Measurements from ENCODE around the gene BRD1. TPM values are rescaled to one million over a fixed set of nuclear protein-coding genes. Genes with fewer than 3 reads are reported as not detected.

Gene BRD1
- total RNA-seq, 1 experiment from 2014 or later: 31.3 TPM

DNA sequence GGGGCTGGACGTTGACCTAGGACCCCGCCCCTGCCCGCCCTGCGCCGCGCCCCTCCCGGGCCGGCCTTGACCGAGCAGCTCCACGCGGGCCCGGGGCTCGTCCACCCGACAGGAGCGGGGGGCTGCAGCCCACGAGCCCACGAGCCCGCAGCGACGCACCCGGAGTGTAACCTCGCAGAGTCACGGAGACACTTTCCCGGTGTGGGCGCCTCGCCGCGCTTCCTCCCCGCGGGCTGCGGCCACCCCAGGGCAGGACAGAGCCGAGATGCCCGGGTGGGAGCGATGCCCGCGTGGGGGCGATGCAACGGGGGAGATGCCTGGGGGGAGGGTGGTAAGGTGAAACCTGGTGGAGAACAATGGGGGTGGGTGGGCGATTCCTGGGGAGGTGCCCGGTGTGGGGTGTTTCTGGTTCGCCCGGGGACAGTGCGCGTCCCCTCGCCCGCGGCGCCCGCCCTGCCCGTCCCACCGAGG is 21.1 kb upstream of the BRD1 start:
- Histone ChIP-seq H4K20me1 (ENCODE audit: insufficient read depth) (no peaks in the 10 kb centered on the region), H3K27me3 (ENCODE audit: insufficient read depth, low read length) (no peaks in the 10 kb centered on the region), H2AFZ (ENCODE audit: low read depth, low read length, poor library complexity, severe bottlenecking) (no peak overlapping the region), H3K79me2 (ENCODE audit: insufficient read depth, low read length) (no peaks in the 10 kb centered on the region), H3K9me3 (ENCODE audit: control insufficient read depth in 1 of 2, insufficient read depth in 1 of 2, low read depth in 1 of 2, low read length in 2 of 2) (no peaks in the 10 kb centered on the region), H3K27ac (ENCODE audit: low read depth, low read length) (no peak overlapping the region), H3K9ac (ENCODE audit: low read length) (no peak overlapping the region), H3K4me2 (ENCODE audit: low read length) (no peak overlapping the region), H3K4me3 (replicated peaks in 1 of 2; ENCODE audit: low read depth in 1 of 2, low read length in 2 of 2) (no peak overlapping the region), H3K4me1 (ENCODE audit: control insufficient read depth in 1 of 2, insufficient read depth in 2 of 2, low read length in 2 of 2) (peaks cover 5 to 10% of the 10 kb centered on the region in 2 experiments), H3K9me2 (ENCODE audit: insufficient read depth) (no peaks in the 10 kb centered on the region), H3K36me3 (ENCODE audit: control insufficient read depth in 1 of 2, insufficient read depth in 2 of 2, low read length in 2 of 2) (no peaks in the 10 kb centered on the region)
- no TSS peak for BruUV-seq (replicated peaks)
- no peak for DNase-seq (ENCODE audit: low read depth, low spot score)
- RAD21 ChIA-PET (ENCODE audit: low non-redundant PET in 1 of 2, low total read pairs in 2 of 2, uncharacterized antibody in 2 of 2, unreplicated experiment in 2 of 2): no interaction called here
- no peak for ATAC-seq
- CTCF ChIA-PET: no interaction called here
- POLR2A ChIA-PET: no interaction called here
- TF ChIP-seq FOSL1 (IDR thresholded peaks at IDR 0.05; ENCODE audit: low read depth) (no peak), SRF (IDR thresholded peaks at IDR 0.05; ENCODE audit: low read depth) (no peak), EZH2 (IDR thresholded peaks at IDR 0.05) (no peak), SIN3A (IDR thresholded peaks at IDR 0.05; ENCODE audit: low read depth) (no peak), TCF7L2 (IDR thresholded peaks at IDR 0.05; ENCODE audit: borderline replicate concordance, extremely low read depth, insufficient read depth, insufficient read length) (no peak), POLR2A (IDR thresholded peaks at IDR 0.05; ENCODE audit: borderline replicate concordance, extremely low read depth, insufficient read depth, insufficient read length) (no peak), EGR1 (IDR thresholded peaks at IDR 0.05; ENCODE audit: low read depth) (no peak)
- TF ChIP-seq, protein P1, sequence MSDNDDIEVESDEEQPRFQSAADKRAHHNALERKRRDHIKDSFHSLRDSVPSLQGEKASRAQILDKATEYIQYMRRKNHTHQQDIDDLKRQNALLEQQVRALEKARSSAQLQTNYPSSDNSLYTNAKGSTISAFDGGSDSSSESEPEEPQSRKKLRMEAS (IDR thresholded peaks at IDR 0.05): no peak
- intact Hi-C loops (cut with micrococcal nuclease): no loop called here

DNA sequence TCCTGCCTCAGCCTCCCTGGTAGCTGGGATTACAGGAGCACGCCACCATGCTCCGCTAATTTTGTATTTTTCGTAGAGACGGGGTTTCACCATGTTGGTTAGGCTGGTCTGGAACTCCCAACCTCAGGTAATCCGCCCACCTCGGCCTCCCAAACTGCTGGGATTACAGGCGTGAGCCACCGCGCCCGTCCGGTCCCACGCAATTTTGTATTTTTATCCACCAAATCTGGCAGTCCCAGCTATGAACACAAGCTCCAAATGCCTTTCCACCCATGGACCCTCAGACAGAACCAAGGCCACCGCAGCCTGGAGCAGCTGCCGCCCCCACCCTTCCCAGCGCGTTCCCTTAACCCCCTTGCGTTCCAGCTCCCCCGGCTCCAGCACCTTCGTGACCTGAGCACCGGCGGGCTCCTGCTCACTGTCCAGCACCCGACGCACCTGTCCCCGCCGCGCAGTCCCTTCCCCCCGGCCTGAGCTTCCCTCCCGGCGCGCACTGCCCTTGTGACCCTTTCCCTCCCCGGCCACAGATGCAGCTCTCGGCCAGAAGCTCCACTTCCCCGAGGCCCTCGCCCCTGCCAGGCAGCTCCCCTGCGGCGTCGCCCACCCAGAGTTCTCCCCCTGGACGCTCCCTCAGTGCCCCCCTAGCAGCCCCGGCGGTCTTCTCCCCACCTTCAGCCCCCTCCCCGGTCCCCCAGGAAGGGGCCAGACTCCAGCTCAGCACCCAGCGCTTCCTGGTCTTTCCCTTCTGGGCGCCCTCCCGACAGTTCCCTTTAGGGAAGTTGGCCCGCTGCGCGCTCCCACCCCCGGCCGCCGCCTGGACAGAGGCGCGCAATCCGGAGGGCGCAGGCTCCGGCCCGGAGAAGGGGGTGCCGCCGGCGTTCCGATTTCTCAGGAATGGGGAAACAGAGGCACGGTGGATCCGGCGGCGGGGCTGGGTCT is 20.3 kb upstream of the BRD1 start:
- POLR2A ChIA-PET: no interaction called here
- Histone ChIP-seq H3K27me3 (ENCODE audit: insufficient read depth, low read length) (no peaks in the 10 kb centered on the region), H3K9me2 (ENCODE audit: insufficient read depth) (no peaks in the 10 kb centered on the region), H4K20me1 (ENCODE audit: insufficient read depth) (no peaks in the 10 kb centered on the region), H3K9me3 (ENCODE audit: control insufficient read depth in 1 of 2, insufficient read depth in 1 of 2, low read depth in 1 of 2, low read length in 2 of 2) (no peaks in the 10 kb centered on the region), H3K36me3 (ENCODE audit: control insufficient read depth in 1 of 2, insufficient read depth in 2 of 2, low read length in 2 of 2) (no peaks in the 10 kb centered on the region), H3K4me3 (replicated peaks in 1 of 2; ENCODE audit: low read depth in 1 of 2, low read length in 2 of 2) (no peak overlapping the region), H3K4me2 (ENCODE audit: low read length) (no peak overlapping the region), H2AFZ (ENCODE audit: low read depth, low read length, poor library complexity, severe bottlenecking) (no peak overlapping the region), H3K79me2 (ENCODE audit: insufficient read depth, low read length) (no peaks in the 10 kb centered on the region), H3K27ac (ENCODE audit: low read depth, low read length) (no peak overlapping the region), H3K9ac (ENCODE audit: low read length) (no peak overlapping the region), H3K4me1 (ENCODE audit: control insufficient read depth in 1 of 2, insufficient read depth in 2 of 2, low read length in 2 of 2) (peaks cover 5 to 10% of the 10 kb centered on the region in 2 experiments)
- TF ChIP-seq CBX3 (IDR thresholded peaks at IDR 0.05; ENCODE audit: low read depth) (no peak), ZNF274 (IDR thresholded peaks at IDR 0.05; ENCODE audit: low read depth, low read length) (no peak)
- no peak for DNase-seq (ENCODE audit: low read depth, low spot score)
- CTCF ChIA-PET: no interaction called here
- no peak for ATAC-seq
- no TSS peak for BruUV-seq (replicated peaks)
- intact Hi-C loops (cut with micrococcal nuclease): no loop called here
- RAD21 ChIA-PET (ENCODE audit: low non-redundant PET in 1 of 2, low total read pairs in 2 of 2, uncharacterized antibody in 2 of 2, unreplicated experiment in 2 of 2): no interaction called here
